HEK293 (cell line): ENCODE measurements around the gene HSD11B1.

Source experiments
- CTCF ChIP-seq: fragments of 450-650 bp; formaldehyde crosslinking; IDR thresholded peaks from 2 replicates; pipeline ENCODE4 v1.5.1; 2016; ENCODE audit warnings: missing biosample characterization, missing genetic modification characterization
- GLI4 ChIP-seq: fragments of 450-650 bp; formaldehyde crosslinking; IDR thresholded peaks from 2 replicates; pipeline ENCODE4 v1.5.1; 2016; ENCODE audit warnings: missing biosample characterization, missing genetic modification characterization
- ZBTB1 ChIP-seq: fragments of 450-650 bp; formaldehyde crosslinking; IDR thresholded peaks from 2 replicates; pipeline ENCODE4 v1.5.1; 2016; ENCODE audit warnings: missing biosample characterization, missing genetic modification characterization
- ZBTB7A ChIP-seq: fragments of 450-650 bp; formaldehyde crosslinking; IDR thresholded peaks from 2 replicates; pipeline ENCODE4 v1.5.1; 2016; ENCODE audit warnings: low read depth, missing biosample characterization, missing genetic modification characterization
- ZFP37 ChIP-seq: fragments of 450-650 bp; formaldehyde crosslinking; IDR thresholded peaks from 2 replicates; pipeline ENCODE4 v1.5.1; 2016; ENCODE audit warnings: missing biosample characterization, missing genetic modification characterization
- ZNF155 ChIP-seq: fragments of 450-650 bp; formaldehyde crosslinking; IDR thresholded peaks from 2 replicates; pipeline ENCODE4 v1.5.1; 2016; ENCODE audit warnings: missing biosample characterization, missing genetic modification characterization
- ZNF274 ChIP-seq, 2 experiments: fragments of 200-500 bp in 1 of 2; fragments of 450-650 bp in 1 of 2; sonication (Bioruptor generic) in 1 of 2; formaldehyde crosslinking in 1 of 2; IDR thresholded peaks; 2 replicates each; pipeline versions ENCODE4 v1.5.1 to v1.6.1; 2014 to 2016; ENCODE audit warnings: borderline replicate concordance in 1 of 2, inconsistent platforms in 1 of 2, low read length in 1 of 2, missing biosample characterization in 1 of 2, missing genetic modification characterization in 1 of 2
- ZNF404 ChIP-seq: fragments of 450-650 bp; formaldehyde crosslinking; IDR thresholded peaks from 2 replicates; pipeline ENCODE4 v1.5.1; 2017; ENCODE audit warnings: missing biosample characterization, missing genetic modification characterization
- ZNF530 ChIP-seq: fragments of 450-650 bp; formaldehyde crosslinking; IDR thresholded peaks from 2 replicates; pipeline ENCODE4 v1.5.1; 2016; ENCODE audit warnings: low read depth, missing biosample characterization, missing genetic modification characterization
- ZNF768 ChIP-seq: fragments of 450-650 bp; formaldehyde crosslinking; IDR thresholded peaks from 2 replicates; pipeline ENCODE4 v1.5.1; 2018; ENCODE audit warnings: missing biosample characterization, mild to moderate bottlenecking, missing genetic modification characterization

GRCh38 chr1:209741889-209742288, 37.2 kb downstream of the HSD11B1 start:
- TF ChIP-seq ZNF155 (no peak), ZFP37 (no peak), ZBTB7A (tag by site-specific recombination) (no peak), ZNF274 (IDR thresholded peaks at IDR 0.05; ENCODE audit: low read length) (no peak), ZNF274 (tag by site-specific recombination; IDR thresholded peaks at IDR 0.05; ENCODE audit: borderline replicate concordance) (no peak), ZNF768 (no peak), ZBTB1 (tag by site-specific recombination) (no peak), GLI4 (tag by site-specific recombination) (no peak), ZNF530 (no peak), CTCF (tag by site-specific recombination) (no peak), ZNF404 (tag by site-specific recombination) (no peak)
